Epithelial cell of umbilical artery (primary cell): Measurements from ENCODE around the gene PRORP. TPM values are rescaled to one million over a fixed set of nuclear protein-coding genes. Genes with fewer than 3 reads are reported as not detected.

Experiments
- total RNA-seq: library from RNA; depleted of rRNA; stranded (reverse); fragments of >200 nt; gene quantifications from 2 replicates; pipeline ENCODE4 v1.2.3, GENCODE V29; 2014

PRORP gene
- 25.3 and 41.6 TPM in 2 replicates for total RNA-seq

DNA sequence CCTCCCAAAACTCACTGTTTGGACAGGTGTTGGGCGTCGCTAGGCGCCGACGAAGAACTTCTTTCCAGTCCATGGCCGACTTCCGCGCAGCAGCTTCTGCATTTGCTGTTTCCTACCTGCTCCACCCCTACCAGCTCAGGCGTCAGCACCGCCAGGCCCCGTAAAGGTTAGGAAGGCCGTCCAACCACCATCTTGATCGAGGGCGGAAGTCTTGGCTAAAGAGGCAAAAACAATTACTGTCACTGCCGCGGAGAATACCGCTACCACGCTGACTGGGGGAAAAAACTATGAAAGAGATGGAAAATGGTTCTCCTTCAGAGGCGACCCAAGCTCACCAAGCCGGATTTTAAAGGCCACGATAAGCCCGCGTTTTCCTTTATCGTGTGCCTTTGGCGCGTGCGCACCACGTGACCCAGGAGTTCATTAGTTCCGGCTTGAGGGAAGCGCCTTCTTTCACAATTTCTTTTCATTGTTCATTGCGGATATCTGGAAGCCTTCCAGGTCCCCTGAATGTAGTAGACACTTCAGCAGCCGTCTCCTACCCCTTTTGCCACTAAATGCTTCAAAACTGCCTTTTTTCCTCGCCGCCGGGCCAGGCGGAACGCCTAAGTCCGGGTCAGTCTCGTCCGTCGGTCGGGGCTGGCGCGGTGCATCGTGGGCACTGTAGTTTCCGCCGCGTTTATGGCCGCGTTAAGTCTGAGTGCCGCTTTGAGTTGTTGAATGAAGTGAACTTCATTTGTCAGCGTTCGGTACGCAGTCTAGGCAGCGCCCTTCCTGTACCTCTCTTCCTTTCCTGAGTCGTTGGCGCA, at the start of gene PRORP, which contains the start of gene PPP2R3C:
Gene PRORP (plus strand): TSS at position 666 of the 809 bp plus-strand sequence. CDS start 694 bp downstream, outside the sequence.
Gene PPP2R3C (minus strand): TSS at position 104 of the 809 bp plus-strand sequence. CDS start 31 bp downstream, at position 73.

Other genes starting within 250 kb of the PRORP start
- 47.1 and 54.9 TPM in 2 replicates for gene BAZ1A, start 247.2 kb upstream of the PRORP start, total RNA-seq
- 91.3 and 95.7 TPM in 2 replicates for gene SRP54, start 139.6 kb upstream of the PRORP start, total RNA-seq
- 25.3 and 36.2 TPM in 2 replicates for gene FAM177A1, start 76.3 kb upstream of the PRORP start, total RNA-seq
- 43.5 and 59.9 TPM in 2 replicates for gene PPP2R3C, start 562 bp upstream of the PRORP start, total RNA-seq
- gene PSMA6, start 169.8 kb downstream of the PRORP start, total RNA-seq = 338 and 510 TPM in 2 replicates